NCI-H446 treated with DMSO at 0.1 percent for 48 hours (cell line): ENCODE measurements around the gene RAD51B.

ENCODE experiments used
- DNase-seq: peaks from one replicate; lab custom pipeline; 2025; lab: John Stamatoyannopoulos, UW

RAD51B gene

GRCh38 chr14:68492381-68493151, 673.0 kb downstream of the RAD51B start:
- no peak for DNase-seq

GRCh38 chr14:68493152-68493911, 673.8 kb downstream of the RAD51B start:
- DNase-seq, result no peak

GRCh38 chr14:68495101-68496039, 675.8 kb downstream of the RAD51B start:
- DNase-seq, result no peak

GRCh38 chr14:68497011-68497410, 677.4 kb downstream of the RAD51B start:
- no peak for DNase-seq

- no peak for DNase-seq
Measured at GRCh38 chr14:68499451-68499850, 679.9 kb downstream of the RAD51B start.

GRCh38 chr14:68501171-68501570, 681.6 kb downstream of the RAD51B start:
- DNase-seq, result no peak

GRCh38 chr14:68501614-68502052, 682.1 kb downstream of the RAD51B start:
- DNase-seq, result no peak

- DNase-seq, result no peak
Measured at GRCh38 chr14:68502230-68502629, 682.7 kb downstream of the RAD51B start.

GRCh38 chr14:68503186-68503825, 683.7 kb downstream of the RAD51B start:
- no peak for DNase-seq

GRCh38 chr14:68504861-68505260, 685.3 kb downstream of the RAD51B start:
- DNase-seq, result no peak

GRCh38 chr14:68506021-68506644, 686.6 kb downstream of the RAD51B start:
- DNase-seq, result no peak

- DNase-seq, result no peak
Measured at GRCh38 chr14:68506645-68507419, 687.3 kb downstream of the RAD51B start.

GRCh38 chr14:68507544-68508081, 688.0 kb downstream of the RAD51B start:
- DNase-seq, result no peak

- no peak for DNase-seq
Measured at GRCh38 chr14:68508581-68508980, 689.0 kb downstream of the RAD51B start.

GRCh38 chr14:68509188-68509983, 689.8 kb downstream of the RAD51B start:
- DNase-seq, result no peak

- no peak for DNase-seq
Measured at GRCh38 chr14:68510201-68511128, 690.9 kb downstream of the RAD51B start.

- no peak for DNase-seq
Measured at GRCh38 chr14:68511129-68512047, 691.8 kb downstream of the RAD51B start.
